CD4-positive, alpha-beta memory T cell (primary cell): ENCODE data around the gene CCDC9. TPM values are rescaled to one million over a fixed set of nuclear protein-coding genes. Genes with fewer than 3 reads are reported as not detected.

Experiments
- CTCF ChIA-PET: fragments of 350-600 bp; sonication (Branson Sonifier 250); formaldehyde crosslinking; loops from one replicate; lab custom pipeline; 2021; ENCODE audit warnings: inconsistent platforms; ENCODE audit not compliant: partially characterized antibody; lab: Charles Lee
- POLR2A ChIA-PET: fragments of 350-600 bp; sonication (Branson Sonifier 250); formaldehyde crosslinking; loops from one replicate; lab custom pipeline; 2021; ENCODE audit not compliant: partially characterized antibody; lab: Charles Lee
- DNase-seq, 5 donors: peaks; one replicate each; pipeline versions ENCODE4 v3.0.0 to v3.0.0-alpha.2; 2020 to 2022; ENCODE audit warnings: mixed read lengths in 1 of 5
- H3K27ac ChIP-seq: one replicate; pipeline ENCODE4 v1.7.0; 2013; ENCODE audit warnings: low read depth, low read length
- H3K27me3 ChIP-seq: 2 replicates; pipeline ENCODE4 v1.7.0; 2013; ENCODE audit warnings: mild to moderate bottlenecking, low read length, moderate library complexity; ENCODE audit not compliant: insufficient read depth
- H3K36me3 ChIP-seq: 2 replicates; pipeline ENCODE4 v1.7.0; 2013; ENCODE audit warnings: mild to moderate bottlenecking, low read length, moderate library complexity; ENCODE audit not compliant: insufficient read depth
- H3K4me1 ChIP-seq: 2 replicates; pipeline ENCODE4 v1.7.0; 2013; ENCODE audit warnings: mild to moderate bottlenecking, low read length, moderate library complexity; ENCODE audit not compliant: insufficient read depth
- H3K4me3 ChIP-seq, 2 donors: one replicate each; pipeline ENCODE4 v1.7.0; 2013; ENCODE audit warnings: low read length in 2 of 2, mild to moderate bottlenecking in 1 of 2
- H3K9me3 ChIP-seq, 2 donors: one replicate each; pipeline ENCODE4 v1.7.0; 2013; ENCODE audit warnings: low read length in 2 of 2, control low read depth in 1 of 2; ENCODE audit not compliant: control insufficient read depth in 1 of 2
- H3K27ac Mint-ChIP-seq, 7 donors: one replicate each; pipeline ENCODE4 v1.8.0; 2020 to 2021; ENCODE audit warnings: mixed read lengths in 7 of 7, mild to moderate bottlenecking in 6 of 7, inconsistent platforms in 3 of 7, moderate library complexity in 3 of 7
- H3K27me3 Mint-ChIP-seq, 2 donors: one replicate each; pipeline ENCODE4 v1.8.0; 2020 to 2021; ENCODE audit warnings: mixed read lengths in 2 of 2
- H3K36me3 Mint-ChIP-seq, 2 donors: one replicate each; pipeline ENCODE4 v1.8.0; 2020 to 2021; ENCODE audit warnings: mixed read lengths in 2 of 2, inconsistent platforms in 1 of 2, mild to moderate bottlenecking in 1 of 2
- H3K4me1 Mint-ChIP-seq, 4 donors: one replicate each; pipeline ENCODE4 v1.8.0; 2020 to 2021; ENCODE audit warnings: mixed read lengths in 4 of 4, mild to moderate bottlenecking in 1 of 4
- H3K4me3 Mint-ChIP-seq, 8 donors: one replicate each; pipeline ENCODE4 v1.8.0; 2020 to 2021; ENCODE audit warnings: mixed read lengths in 8 of 8, mild to moderate bottlenecking in 7 of 8, moderate library complexity in 6 of 8, inconsistent platforms in 3 of 8
- H3K9me3 Mint-ChIP-seq, 8 donors: one replicate each; pipeline ENCODE4 v1.8.0; 2020 to 2021; ENCODE audit warnings: mixed read lengths in 8 of 8, mild to moderate bottlenecking in 5 of 8, inconsistent platforms in 3 of 8, moderate library complexity in 1 of 8
- intact Hi-C: fragments of 100-400 bp; cut with micrococcal nuclease; formaldehyde crosslinking; loops from one replicate; pipeline ENCODE4 v1.15.1; 2023
- polyA plus RNA-seq, 2 donors: library from polyadenylated mRNA; unstranded; fragments of 300-500 nt; fragmentation: Illumina TruSeq; gene quantifications; one replicate each; pipeline ENCODE4 v1.2.3, GENCODE V29; 2021
- total RNA-seq, 2 experiments: library from RNA; stranded (reverse); gene quantifications; one replicate each; pipeline ENCODE4 v1.2.3, GENCODE V29; 2021

Gene CCDC9
- total RNA-seq (10 to 100 TPM; 39.5 to 40.4 TPM), polyA plus RNA-seq (10 to 100 TPM in 1 of 2 donors, 1 to 10 TPM in 1; 4.6 to 11.9 TPM)

DNA sequence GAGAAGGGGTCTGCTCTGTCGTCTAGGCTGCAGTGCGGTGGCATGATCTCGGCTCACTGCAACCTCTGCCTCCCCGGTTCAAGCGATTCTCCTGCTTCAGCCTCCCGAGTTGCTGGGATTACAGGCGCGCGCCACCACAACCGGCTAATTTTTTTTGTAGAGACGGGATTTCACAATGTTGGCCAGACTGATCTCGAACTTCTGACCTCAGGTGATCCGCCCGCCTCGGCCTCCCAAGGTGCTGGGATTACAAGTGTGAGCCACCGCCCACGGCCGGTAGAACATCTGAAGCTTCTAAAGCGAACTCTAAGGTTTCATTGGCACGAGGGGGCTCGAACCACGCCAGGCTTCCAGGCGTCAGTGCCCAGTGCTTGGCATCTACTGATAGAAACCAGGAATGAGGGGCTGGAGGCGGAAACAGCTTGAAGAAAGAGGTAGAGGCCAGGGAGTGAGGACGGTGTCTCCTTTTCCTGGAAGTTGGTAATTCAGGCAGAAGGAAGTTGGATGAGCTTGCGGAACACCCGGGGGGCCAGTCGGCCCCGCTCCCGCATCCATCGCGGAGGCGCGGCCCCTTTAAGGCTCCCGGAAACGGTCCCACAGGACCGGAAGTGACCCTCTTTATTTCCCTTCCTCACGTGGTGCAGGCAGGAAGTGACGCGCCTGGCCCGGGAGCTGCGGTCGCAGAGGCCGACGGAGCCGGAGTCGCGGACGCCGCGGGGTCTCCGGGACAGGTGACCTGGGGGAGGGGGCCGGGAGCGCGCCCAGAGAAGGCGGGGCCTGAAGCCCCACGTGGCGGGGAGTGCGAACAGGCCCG lies at the start of gene CCDC9:
Gene CCDC9 (plus strand): TSS at position 647 of the 814 bp plus-strand sequence. CDS start 1,876 bp downstream, outside the sequence.
- Histone ChIP-seq H3K4me1 (peaks cover 18% of the 10 kb centered on the region), H3K4me3 (peak within 1 kb of the TSS; percentile 61 to 62)

DNA sequence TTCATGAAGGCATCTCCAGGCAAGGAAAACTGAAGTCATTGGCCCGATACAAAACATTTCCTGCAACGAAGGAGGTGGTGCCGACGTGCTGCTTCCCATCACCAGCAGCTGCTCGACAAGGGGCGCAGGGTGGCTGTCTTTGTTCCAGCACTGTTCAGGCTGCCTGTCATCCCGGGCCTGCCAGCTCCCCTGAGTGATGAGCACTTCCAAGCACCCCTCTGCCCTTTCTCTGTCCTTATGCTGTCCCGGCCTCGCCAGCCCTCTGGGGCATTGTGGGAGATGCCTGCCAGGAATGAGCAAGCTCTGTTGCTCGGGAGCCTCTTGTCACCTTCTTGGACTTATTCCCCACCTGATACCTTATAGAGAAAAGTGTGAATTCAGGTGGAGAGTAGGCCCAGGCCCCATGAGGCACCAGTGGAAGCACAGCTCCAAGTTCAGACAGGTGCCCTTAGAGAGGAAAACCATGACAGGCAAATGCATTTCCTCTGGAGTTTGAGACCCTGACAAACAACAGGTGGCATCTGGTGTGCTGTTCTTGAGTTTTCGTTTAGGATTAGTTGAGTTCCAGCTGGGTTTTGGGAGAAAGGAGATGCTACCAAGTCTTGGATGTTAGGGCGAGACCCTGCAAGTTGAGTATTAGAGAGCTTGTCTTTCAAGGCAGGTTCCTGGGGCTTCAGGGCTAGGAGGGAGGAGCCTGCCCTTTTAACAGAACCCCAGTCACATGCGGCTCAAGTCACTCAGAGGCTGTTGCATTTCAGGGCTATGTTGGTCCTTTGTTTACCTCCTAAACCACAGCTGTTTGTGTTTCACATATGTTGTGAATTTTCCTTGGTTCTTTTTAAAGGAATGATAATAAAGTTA lies 46.8 kb upstream of the CCDC9 start:
- peak overlapping the region in 3 of 7 donors; percentile 35 to 48 (median 45) for H3K27ac Mint-ChIP-seq
- POLR2A ChIA-PET = interaction anchor here (0.6 to 5.0 kb wide), 12 partner anchors 9 to 965 kb away, joined by 3 to 120 read pairs (median 13); partner anchors contain the start of gene CCDC9
- Histone ChIP-seq H3K4me1 (peaks cover 12% of the 10 kb centered on the region), H3K27ac (no peak overlapping the region), H3K4me3 (no peak overlapping the region), H3K36me3 (peaks cover 34% of the 10 kb centered on the region), H3K27me3 (no peaks in the 10 kb centered on the region), H3K9me3 (no peaks in the 10 kb centered on the region)
- no peak for DNase-seq
- no peak overlapping the region for H3K4me3 Mint-ChIP-seq
- intact Hi-C loops = loop anchor here (1.0 to 2.0 kb wide), 5 partner anchors 17 to 60 kb away; no protein-coding TSS in a partner anchor
- peaks cover 6 to 15% (median 7%) of the 10 kb centered on the region in 4 donors for H3K4me1 Mint-ChIP-seq
- H3K27me3 Mint-ChIP-seq = no peaks in the 10 kb centered on the region
- H3K36me3 Mint-ChIP-seq = peaks cover 22 to 52% of the 10 kb centered on the region in 2 donors
- CTCF ChIA-PET = interaction anchor here (0.5 to 13.1 kb wide), 28 partner anchors 9 to 1400 kb away, joined by 3 to 499 read pairs (median 7); partner anchors contain the start of genes CCDC9 and SAE1
- no peaks in the 10 kb centered on the region for H3K9me3 Mint-ChIP-seq

More for the DNA sequence above, at the start of gene CCDC9:
- Histone ChIP-seq H3K9me3 (no peaks in the 10 kb centered on the region), H3K36me3 (peaks cover 29% of the 10 kb centered on the region), H3K27me3 (no peaks in the 10 kb centered on the region), H3K27ac (peak within 1 kb of the TSS; percentile 76)
- Mint-ChIP-seq H3K9me3 (peaks cover 0 to 7% (median 0%) of the 10 kb centered on the region in 8 donors), H3K27me3 (no peaks in the 10 kb centered on the region), H3K27ac (peak within 1 kb of the TSS; percentile 94 to 99 (median 99)), H3K4me1 (peaks cover 19 to 44% (median 32%) of the 10 kb centered on the region in 4 donors), H3K4me3 (peak within 1 kb of the TSS; percentile 88 to 98 (median 94)), H3K36me3 (peaks cover 23 to 37% of the 10 kb centered on the region in 2 donors)
- CTCF ChIA-PET = interaction anchor here (1.4 to 16.1 kb wide), 5 partner anchors 11 to 102 kb away, joined by 3 to 609 read pairs (median 9); no protein-coding TSS in a partner anchor
- intact Hi-C loops = loop anchor here (1.0 to 10.0 kb wide), 3 partner anchors 18 to 471 kb away; partner anchors contain the start of genes INAFM1, SLC1A5 and TMEM160
- POLR2A ChIA-PET = interaction anchor here (0.6 to 3.2 kb wide), 32 partner anchors 9 to 595 kb away, joined by 3 to 120 read pairs (median 6); partner anchors contain the start of genes DACT3, DHX34, INAFM1 and KPTN
- peak; percentile 90 to 92 (median 92) for DNase-seq

DNA sequence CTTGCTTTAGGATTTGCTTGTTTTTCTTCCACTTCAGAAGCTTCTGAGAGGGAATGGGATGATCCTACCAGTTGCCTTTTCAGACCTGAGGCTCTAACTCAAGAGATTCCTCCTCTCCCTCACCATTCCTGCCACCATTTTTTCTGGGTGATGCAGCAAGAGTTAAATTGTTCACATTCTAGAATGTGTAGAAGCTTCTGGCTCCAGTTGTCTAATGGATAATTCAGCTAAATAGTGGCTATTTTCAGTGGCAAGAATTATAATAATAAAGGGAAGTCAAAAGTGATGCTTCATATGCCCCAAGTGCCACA lies 46.2 kb upstream of the CCDC9 start:
- no peak overlapping the region for H3K27ac ChIP-seq
- Mint-ChIP-seq H3K4me3 (no peak overlapping the region), H3K9me3 (no peaks in the 10 kb centered on the region), H3K36me3 (peaks cover 17 to 47% of the 10 kb centered on the region in 2 donors), H3K27ac (peak overlapping the region in 1 of 7 donors; percentile 89), H3K27me3 (no peaks in the 10 kb centered on the region), H3K4me1 (peaks cover 6 to 15% (median 7%) of the 10 kb centered on the region in 4 donors)
- H3K36me3 ChIP-seq = peaks cover 28% of the 10 kb centered on the region
- no peak for DNase-seq
- POLR2A ChIA-PET = interaction anchor here (1.0 to 5.0 kb wide), 18 partner anchors 8 to 97 kb away, joined by 3 to 120 read pairs (median 7); partner anchors contain the start of genes CCDC9, SAE1 and ZC3H4
- H3K27me3 ChIP-seq = no peaks in the 10 kb centered on the region
- H3K4me1 ChIP-seq = peaks cover 12% of the 10 kb centered on the region
- no peaks in the 10 kb centered on the region for H3K9me3 ChIP-seq
- intact Hi-C loops = loop anchor here (1.0 to 2.0 kb wide), 5 partner anchors 16 to 61 kb away; no protein-coding TSS in a partner anchor
- CTCF ChIA-PET = interaction anchor here (0.5 to 13.1 kb wide), 34 partner anchors 9 to 1399 kb away, joined by 3 to 499 read pairs (median 4); partner anchors contain the start of genes CCDC9 and SAE1
- H3K4me3 ChIP-seq = no peak overlapping the region

DNA sequence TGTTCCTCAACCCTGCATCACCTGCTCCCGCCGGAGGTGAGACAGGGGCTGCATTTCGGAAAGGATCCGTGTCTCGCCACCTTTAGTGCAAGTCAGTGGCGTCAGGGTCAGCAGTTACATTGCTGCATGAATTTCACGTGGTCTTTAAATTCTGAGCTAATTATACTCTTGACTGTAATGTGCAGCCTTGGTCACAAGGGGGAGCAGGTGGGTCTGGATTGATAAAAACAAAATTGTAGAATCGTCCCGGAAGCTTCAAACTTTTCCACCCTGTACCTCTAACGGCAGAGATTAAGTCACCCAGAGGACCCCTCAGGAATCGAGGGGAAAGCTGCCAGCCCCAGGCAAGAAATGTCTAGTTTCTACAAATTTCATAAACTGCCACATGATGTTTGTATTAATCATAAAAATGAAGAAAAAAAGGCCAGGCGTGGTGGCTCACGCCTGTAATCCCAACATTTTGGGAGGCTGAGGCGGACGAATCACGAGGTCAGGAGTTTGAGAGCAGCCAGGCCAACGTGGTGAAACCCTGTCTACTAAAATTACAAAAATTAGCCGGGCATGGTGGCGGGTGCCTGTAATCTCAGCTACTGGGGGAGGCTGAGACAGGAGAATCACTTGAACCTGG lies 45.5 kb upstream of the CCDC9 start:
- DNase-seq = peak; percentile 68 to 83 (median 75)
- H3K27me3 ChIP-seq = no peaks in the 10 kb centered on the region
- intact Hi-C loops = loop anchor here (1.0 to 2.0 kb wide), 5 partner anchors 15 to 62 kb away; no protein-coding TSS in a partner anchor
- no peaks in the 10 kb centered on the region for H3K9me3 ChIP-seq
- H3K4me3 ChIP-seq = no peak overlapping the region
- peaks cover 27% of the 10 kb centered on the region for H3K36me3 ChIP-seq
- ChIA-PET POLR2A (interaction anchor here (0.8 to 5.0 kb wide), 20 partner anchors 9 to 98 kb away, joined by 3 to 120 read pairs (median 6); partner anchors contain the start of genes CCDC9, SAE1 and ZC3H4), CTCF (interaction anchor here (0.6 to 13.1 kb wide), 40 partner anchors 8 to 323 kb away, joined by 3 to 499 read pairs (median 4); partner anchors contain the start of genes CCDC9, SAE1 and ZC3H4)
- peaks cover 12% of the 10 kb centered on the region for H3K4me1 ChIP-seq
- H3K27me3 Mint-ChIP-seq = no peaks in the 10 kb centered on the region
- H3K27ac ChIP-seq = no peak overlapping the region
- no peaks in the 10 kb centered on the region for H3K9me3 Mint-ChIP-seq
- peak overlapping the region; percentile 15 to 89 (median 43) for H3K27ac Mint-ChIP-seq
- H3K4me3 Mint-ChIP-seq = peak overlapping the region in 2 of 8 donors; percentile 4 to 48
- peaks cover 12 to 43% of the 10 kb centered on the region in 2 donors for H3K36me3 Mint-ChIP-seq
- peaks cover 6 to 15% (median 7%) of the 10 kb centered on the region in 4 donors for H3K4me1 Mint-ChIP-seq

DNA sequence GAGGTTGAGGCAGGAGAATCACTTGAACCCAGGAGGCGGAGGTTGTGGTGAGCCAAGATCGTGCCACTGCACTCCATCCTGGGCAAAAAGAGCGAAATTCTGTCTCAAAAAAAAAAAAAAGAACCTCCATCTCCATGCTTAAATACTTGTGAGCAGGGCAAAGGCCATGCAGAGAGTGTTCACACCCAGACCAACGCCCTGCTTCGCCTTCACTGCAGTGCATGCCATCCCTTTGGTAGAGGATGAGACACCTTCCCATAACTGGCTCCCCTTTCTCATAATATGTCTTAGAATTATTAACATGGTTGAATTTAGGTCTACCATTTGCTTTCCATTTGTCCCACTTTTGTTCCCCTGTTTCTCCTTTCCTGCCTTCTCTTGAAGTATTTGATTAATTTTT lies 40.7 kb upstream of the CCDC9 start:
- Mint-ChIP-seq H3K9me3 (no peaks in the 10 kb centered on the region), H3K27me3 (no peaks in the 10 kb centered on the region), H3K4me1 (peaks cover 3 to 8% (median 4%) of the 10 kb centered on the region in 4 donors), H3K36me3 (peaks cover 0 to 3% of the 10 kb centered on the region in 2 donors), H3K4me3 (no peak overlapping the region), H3K27ac (peak overlapping the region in 1 of 7 donors; percentile 59)
- Histone ChIP-seq H3K36me3 (no peaks in the 10 kb centered on the region), H3K4me1 (peaks cover 7% of the 10 kb centered on the region), H3K9me3 (no peaks in the 10 kb centered on the region), H3K27ac (no peak overlapping the region), H3K4me3 (no peak overlapping the region), H3K27me3 (no peaks in the 10 kb centered on the region)
- intact Hi-C loops = no loop called here
- CTCF ChIA-PET = interaction anchor here (0.9 to 13.1 kb wide), 2 partner anchors 31 to 40 kb away, joined by 3 to 499 read pairs; no protein-coding TSS in a partner anchor
- no peak for DNase-seq
- POLR2A ChIA-PET = interaction anchor here (0.9 to 3.0 kb wide), 2 partner anchors 13 to 28 kb away, joined by 3 to 10 read pairs; no protein-coding TSS in a partner anchor
